Endothelial cell of umbilical vein (primary cell): Measurements from ENCODE around the gene CINP. TPM values are rescaled to one million over a fixed set of nuclear protein-coding genes. Genes with fewer than 3 reads are reported as not detected.
A peak's percentile ranks its signal among the peaks of the same experiment; 100 is the strongest.

ENCODE experiments used
- BruUV-seq: library from RNA; stranded (reverse); fragments of 400-500 nt; replicated peaks from 2 replicates; lab custom pipeline; 2021; lab: Mats Ljungman, UMichigan
- CTCF ChIA-PET: fragments of 300-600, 350-600 bp; sonication (Branson Sonifier 250); formaldehyde crosslinking; loops from one replicate; lab custom pipeline; 2021; ENCODE audit warnings: antibody characterized with exemption, inconsistent platforms; lab: Charles Lee
- POLR2A ChIA-PET: fragments of 300-600, 350-600 bp; sonication (Branson Sonifier 250); formaldehyde crosslinking; loops from one replicate; lab custom pipeline; 2021; ENCODE audit warnings: antibody characterized with exemption, inconsistent platforms; lab: Charles Lee
- DNase-seq: peaks from one replicate; pipeline ENCODE4 v3.0.0-alpha.2; 2011; ENCODE audit warnings: low read depth, low spot score
- FAIRE-seq: peaks from 2 replicates; lab custom pipeline; 2011; peaks lifted over from hg19 to GRCh38; lab: Jason Lieb, UNC
- H2AFZ ChIP-seq: 2 replicates; pipeline ENCODE4 v1.6.0; 2012; ENCODE audit warnings: low read depth, low read length, control low read depth, inconsistent platforms
- H3K27ac ChIP-seq: 2 replicates; pipeline ENCODE4 v1.5.1; 2011; ENCODE audit warnings: low read depth, mild to moderate bottlenecking, control low read depth, low read length, moderate library complexity; ENCODE audit not compliant: insufficient read depth
- H3K27me3 ChIP-seq, 2 experiments: 2 replicates each; pipeline versions ENCODE4 v1.6.0 to v1.6.1; 2011; ENCODE audit warnings: low read length in 2 of 2, mixed read lengths in 1 of 2; ENCODE audit not compliant: control insufficient read depth in 2 of 2, insufficient read depth in 2 of 2
- H3K36me3 ChIP-seq, 2 experiments: 2 replicates in 1 of 2; 3 replicates in 1 of 2; pipeline ENCODE4 v1.5.1; 2011; ENCODE audit warnings: low read length in 2 of 2, mild to moderate bottlenecking in 1 of 2, moderate library complexity in 1 of 2; ENCODE audit not compliant: control insufficient read depth in 2 of 2, insufficient read depth in 2 of 2; ENCODE audit errors: extremely low read depth in 1 of 2
- H3K4me1 ChIP-seq: 3 replicates; pipeline ENCODE4 v1.5.1; 2011; ENCODE audit warnings: mild to moderate bottlenecking, low read length; ENCODE audit not compliant: control insufficient read depth, insufficient read depth; ENCODE audit errors: extremely low read depth
- H3K4me2 ChIP-seq: 2 replicates; pipeline ENCODE4 v1.6.1; 2011; ENCODE audit warnings: low read length, control low read depth, mixed read lengths; ENCODE audit not compliant: insufficient read depth
- H3K4me3 ChIP-seq, 3 experiments: fragments of 200-600 bp in 1 of 3; sonication (generic), shearing (Covaris generic) in 1 of 3; replicated peaks in 1 of 3; 2 replicates each; pipeline ENCODE4 v1.5.1; 2011 to 2016; ENCODE audit warnings: control low read depth in 3 of 3, low read length in 3 of 3, mild to moderate bottlenecking in 2 of 3, inconsistent platforms in 1 of 3, low read depth in 1 of 3, moderate library complexity in 1 of 3; ENCODE audit not compliant: insufficient read depth in 1 of 3
- H3K79me2 ChIP-seq: 2 replicates; pipeline ENCODE4 v1.6.0; 2012; ENCODE audit warnings: low read length, inconsistent platforms; ENCODE audit not compliant: control insufficient read depth, insufficient read depth
- H3K9ac ChIP-seq: replicated peaks from 2 replicates; pipeline ENCODE3; 2011; ENCODE audit warnings: low read length, control low read depth; ENCODE audit not compliant: insufficient read depth; ENCODE audit errors: extremely low read depth
- H3K9me1 ChIP-seq: replicated peaks from 3 replicates; pipeline ENCODE4 v1.6.0; 2011; ENCODE audit warnings: mild to moderate bottlenecking, low read length; ENCODE audit not compliant: control insufficient read depth, insufficient read depth; ENCODE audit errors: extremely low read depth
- H3K9me3 ChIP-seq: replicated peaks from 2 replicates; pipeline ENCODE4 v1.5.1; 2012; ENCODE audit warnings: low read length, inconsistent platforms; ENCODE audit not compliant: control insufficient read depth, insufficient read depth
- H4K20me1 ChIP-seq: replicated peaks from 2 replicates; pipeline ENCODE3; 2011; ENCODE audit warnings: mild to moderate bottlenecking, low read length; ENCODE audit not compliant: control insufficient read depth, insufficient read depth; ENCODE audit errors: extremely low read depth
- EZH2 ChIP-seq: IDR thresholded peaks from 2 replicates; pipeline ENCODE4 v1.6.1; 2012; ENCODE audit warnings: borderline replicate concordance, low read depth, mild to moderate bottlenecking, moderate library complexity, low read length, inconsistent platforms; ENCODE audit not compliant: severe bottlenecking
- FOS ChIP-seq: IDR thresholded peaks from 2 replicates; pipeline ENCODE4 v1.6.1; 2011; ENCODE audit warnings: mild to moderate bottlenecking, low read length, moderate library complexity, borderline replicate concordance; ENCODE audit not compliant: insufficient read depth
- GATA2 ChIP-seq: IDR thresholded peaks from 2 replicates; pipeline ENCODE4 v1.7.0; 2011; ENCODE audit warnings: low read depth, mild to moderate bottlenecking, moderate library complexity, mixed read lengths, low read length; ENCODE audit not compliant: insufficient read length, insufficient read depth
- JUN ChIP-seq: IDR thresholded peaks from 2 replicates; pipeline ENCODE4 v1.6.1; 2011; ENCODE audit warnings: borderline replicate concordance, low read depth; ENCODE audit not compliant: insufficient read length, insufficient read depth
- MYC ChIP-seq: IDR thresholded peaks from one replicate; pipeline ENCODE4 v1.6.1; 2011; ENCODE audit warnings: mild to moderate bottlenecking, low read depth, low read length
- POLR2A ChIP-seq: IDR thresholded peaks from 2 replicates; pipeline ENCODE4 v1.6.1; 2012; ENCODE audit warnings: low read depth, mild to moderate bottlenecking, control low read depth, low read length
- POLR2AphosphoS5 ChIP-seq: IDR thresholded peaks from 2 replicates; pipeline ENCODE4 v1.6.1; 2012; ENCODE audit warnings: low read depth, mild to moderate bottlenecking, control low read depth, low read length, moderate library complexity; ENCODE audit not compliant: insufficient read depth
- dilution Hi-C: fragments of 300-500 bp; cut with MboI; formaldehyde crosslinking; loops from one replicate; pipeline ENCODE4 v1.15.0; 2019; ENCODE audit warnings: low sequenced_read_pairs; ENCODE audit not compliant: extremely low pct_ligation_motif_present
- intact Hi-C: fragments of 100-400 bp; cut with micrococcal nuclease; formaldehyde crosslinking; loops from one replicate; pipeline ENCODE4 v1.10.0; 2022
- polyA plus RNA-seq, 4 experiments: library from polyadenylated mRNA; depleted of rRNA in 3 of 4; stranded (reverse) in 3 of 4; unstranded in 1 of 4; fragments of >200 nt; gene quantifications; 2 replicates each; pipeline versions ENCODE4 v1.2.1 to v1.2.3, GENCODE V29; 2011 to 2012; ENCODE audit warnings: missing spikeins in 1 of 4
- total RNA-seq: library from RNA; stranded (reverse); gene quantifications from 2 replicates; pipeline ENCODE4 v1.2.3, GENCODE V29; 2021
- TF ChIP-seq, protein P1 (sequence below): IDR thresholded peaks from 2 replicates; pipeline ENCODE4 v1.6.1; 2011; ENCODE audit not compliant: insufficient read depth, insufficient read length
- TF ChIP-seq, protein P2 (sequence below), 2 donors: IDR thresholded peaks; 1 replicate in 1 of 2; 2 replicates in 1 of 2; pipeline ENCODE4 v1.5.1; 2011; ENCODE audit warnings: low read length in 2 of 2, mild to moderate bottlenecking in 2 of 2, moderate library complexity in 2 of 2, control low read depth in 1 of 2, inconsistent platforms in 1 of 2, low read depth in 1 of 2; ENCODE audit not compliant: insufficient read depth in 1 of 2; ENCODE audit errors: extremely low read depth in 1 of 2

CINP gene
- total and polyA plus RNA-seq, 2 donors (not counting 3 experiments of a cell fraction or from before 2014, with no cell fraction given), result 44.0 to 79.1 TPM

DNA sequence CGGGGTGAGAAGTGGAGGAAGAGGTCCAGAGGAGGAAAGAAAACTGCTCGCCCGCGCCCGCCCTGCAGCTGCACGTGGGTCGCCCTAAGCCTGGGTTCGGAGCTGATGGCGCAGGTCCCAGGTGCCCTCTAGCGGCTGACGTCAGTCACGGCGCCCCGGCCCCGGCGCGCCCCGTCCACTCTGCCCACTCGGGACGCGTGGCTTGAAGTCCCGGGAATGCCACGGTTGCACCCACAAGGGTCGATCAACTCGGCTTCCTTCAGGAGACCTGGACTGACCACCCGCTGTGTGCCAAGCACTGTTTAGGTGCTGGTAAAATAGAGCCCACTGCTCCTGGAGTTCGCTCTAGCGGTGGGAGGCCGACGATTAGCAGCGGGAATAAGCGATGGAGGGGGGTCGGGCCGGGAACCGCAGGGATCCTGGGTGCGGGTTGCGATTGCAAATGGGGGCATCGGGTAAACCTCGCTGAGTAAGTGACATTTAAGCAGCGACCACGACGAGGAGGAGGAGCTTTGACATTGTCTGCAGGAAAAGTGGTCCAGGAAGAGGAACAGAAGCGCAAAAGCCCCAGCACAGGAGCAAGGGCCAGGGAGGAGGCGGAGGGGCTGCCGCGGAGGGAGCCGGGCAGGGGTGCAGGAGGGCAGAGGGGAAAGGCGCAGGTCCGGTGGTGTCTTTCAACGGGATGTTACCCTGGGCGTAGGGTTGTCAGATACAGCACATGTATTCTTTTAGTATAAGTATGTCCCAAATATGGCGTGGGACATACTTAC lies 48.3 kb downstream of the CINP start:
- FAIRE-seq, result peak; percentile 96

More for the DNA sequence above, 48.3 kb downstream of the CINP start:
- peak; percentile 82 for DNase-seq
- no peaks in the 10 kb centered on the region for H3K9me3 ChIP-seq
- no peak for TF ChIP-seq JUN
- TF ChIP-seq FOS, result no peak
- TF ChIP-seq MYC, result peak; percentile 92
- TF ChIP-seq POLR2AphosphoS5, result no peak
- TF ChIP-seq, protein P1, sequence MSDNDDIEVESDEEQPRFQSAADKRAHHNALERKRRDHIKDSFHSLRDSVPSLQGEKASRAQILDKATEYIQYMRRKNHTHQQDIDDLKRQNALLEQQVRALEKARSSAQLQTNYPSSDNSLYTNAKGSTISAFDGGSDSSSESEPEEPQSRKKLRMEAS, result peak; percentile 78
- TF ChIP-seq POLR2A, result no peak
- TF ChIP-seq, protein P2, sequence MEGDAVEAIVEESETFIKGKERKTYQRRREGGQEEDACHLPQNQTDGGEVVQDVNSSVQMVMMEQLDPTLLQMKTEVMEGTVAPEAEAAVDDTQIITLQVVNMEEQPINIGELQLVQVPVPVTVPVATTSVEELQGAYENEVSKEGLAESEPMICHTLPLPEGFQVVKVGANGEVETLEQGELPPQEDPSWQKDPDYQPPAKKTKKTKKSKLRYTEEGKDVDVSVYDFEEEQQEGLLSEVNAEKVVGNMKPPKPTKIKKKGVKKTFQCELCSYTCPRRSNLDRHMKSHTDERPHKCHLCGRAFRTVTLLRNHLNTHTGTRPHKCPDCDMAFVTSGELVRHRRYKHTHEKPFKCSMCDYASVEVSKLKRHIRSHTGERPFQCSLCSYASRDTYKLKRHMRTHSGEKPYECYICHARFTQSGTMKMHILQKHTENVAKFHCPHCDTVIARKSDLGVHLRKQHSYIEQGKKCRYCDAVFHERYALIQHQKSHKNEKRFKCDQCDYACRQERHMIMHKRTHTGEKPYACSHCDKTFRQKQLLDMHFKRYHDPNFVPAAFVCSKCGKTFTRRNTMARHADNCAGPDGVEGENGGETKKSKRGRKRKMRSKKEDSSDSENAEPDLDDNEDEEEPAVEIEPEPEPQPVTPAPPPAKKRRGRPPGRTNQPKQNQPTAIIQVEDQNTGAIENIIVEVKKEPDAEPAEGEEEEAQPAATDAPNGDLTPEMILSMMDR (IDR thresholded peaks at IDR 0.05; ENCODE audit: extremely low read depth in 1 of 2, insufficient read depth in 1 of 2, low read depth in 1 of 2, low read length in 2 of 2), result peak; percentile 99
- TF ChIP-seq GATA2, result no peak
- no peak for TF ChIP-seq EZH2
- POLR2A ChIA-PET, result no interaction called here
- peaks cover 19% of the 10 kb centered on the region for H3K4me1 ChIP-seq
- H3K27me3 ChIP-seq, result no peaks in the 10 kb centered on the region
- CTCF ChIA-PET, result interaction anchor here (0.6 to 2.8 kb wide), 37 partner anchors 10 to 607 kb away, joined by 3 to 32 read pairs (median 4); partner anchors contain the start of genes CINP, MOK, TECPR2 and WDR20
- intact Hi-C loops (loop anchor here (1.0 to 10.0 kb wide), 9 partner anchors 9 to 607 kb away; partner anchors contain the start of genes CINP, HSP90AA1, MOK and PPP2R5C), dilution Hi-C loops (no loop called here)
- H3K4me3 ChIP-seq, result peak overlapping the region; percentile 10 to 53 (median 50)
- H3K27ac ChIP-seq, result no peak overlapping the region
- H3K79me2 ChIP-seq, result no peaks in the 10 kb centered on the region
- no peak overlapping the region for H3K9ac ChIP-seq
- BruUV-seq, result no TSS peak
- H2AFZ ChIP-seq, result peak overlapping the region; percentile 94
- no peaks in the 10 kb centered on the region for H4K20me1 ChIP-seq
- H3K9me1 ChIP-seq, result no peaks in the 10 kb centered on the region
- peak overlapping the region; percentile 68 for H3K4me2 ChIP-seq
- H3K36me3 ChIP-seq, result no peaks in the 10 kb centered on the region
